Trophoblast cell (in vitro differentiated cells and primary cell): ENCODE results near the gene CAMP.

ENCODE experiments used
- DNase-seq, 2 donors: peaks; one replicate each; pipeline ENCODE4 v3.0.0-alpha.2; 2016
- H2AFZ ChIP-seq: 2 replicates; pipeline ENCODE4 v1.6.1; 2013; ENCODE audit warnings: low read length, moderate library complexity, mild to moderate bottlenecking; ENCODE audit not compliant: insufficient read depth, poor library complexity
- H2AK5ac ChIP-seq: 2 replicates; pipeline ENCODE4 v1.6.1; 2013; ENCODE audit warnings: mild to moderate bottlenecking, low read length
- H2BK120ac ChIP-seq: 2 replicates; pipeline ENCODE4 v1.6.1; 2013; ENCODE audit warnings: low read length, mild to moderate bottlenecking, moderate library complexity; ENCODE audit not compliant: insufficient read depth, poor library complexity
- H2BK12ac ChIP-seq: 2 replicates; pipeline ENCODE4 v1.6.1; 2013; ENCODE audit warnings: mild to moderate bottlenecking, low read length, moderate library complexity
- H2BK5ac ChIP-seq: 2 replicates; pipeline ENCODE4 v1.6.1; 2013; ENCODE audit warnings: low read length, low read depth, moderate library complexity, mild to moderate bottlenecking; ENCODE audit not compliant: poor library complexity
- H3K14ac ChIP-seq: 2 replicates; pipeline ENCODE4 v1.6.1; 2013; ENCODE audit warnings: mild to moderate bottlenecking, low read length
- H3K18ac ChIP-seq: 2 replicates; pipeline ENCODE4 v1.6.1; 2013; ENCODE audit warnings: mild to moderate bottlenecking, low read length
- H3K23ac ChIP-seq: 2 replicates; pipeline ENCODE4 v1.6.1; 2013; ENCODE audit warnings: low read length
- H3K27ac ChIP-seq: 2 replicates; pipeline ENCODE4 v1.5.1; 2013; ENCODE audit warnings: low read depth, mild to moderate bottlenecking, inconsistent platforms, low read length, moderate library complexity
- H3K27me3 ChIP-seq: 2 replicates; pipeline ENCODE4 v1.6.1; 2013; ENCODE audit warnings: inconsistent platforms, mild to moderate bottlenecking, low read length, moderate library complexity; ENCODE audit not compliant: insufficient read depth
- H3K36me3 ChIP-seq, 2 experiments: 1 replicate in 1 of 2; 2 replicates in 1 of 2; pipeline ENCODE4 v1.6.1; 2013; ENCODE audit warnings: low read length in 2 of 2, mild to moderate bottlenecking in 2 of 2, moderate library complexity in 1 of 2; ENCODE audit not compliant: insufficient read depth in 2 of 2, control insufficient read depth in 1 of 2
- H3K4ac ChIP-seq: 2 replicates; pipeline ENCODE4 v1.6.1; 2013; ENCODE audit warnings: low read depth, mild to moderate bottlenecking, low read length, moderate library complexity
- H3K4me1 ChIP-seq, 2 experiments: 1 replicate in 1 of 2; 2 replicates in 1 of 2; pipeline ENCODE4 v1.6.1; 2013; ENCODE audit warnings: low read length in 2 of 2, mild to moderate bottlenecking in 2 of 2, moderate library complexity in 1 of 2; ENCODE audit not compliant: insufficient read depth in 2 of 2, control insufficient read depth in 1 of 2
- H3K4me2 ChIP-seq: 2 replicates; pipeline ENCODE4 v1.6.1; 2013; ENCODE audit warnings: inconsistent platforms, mild to moderate bottlenecking, low read length, moderate library complexity
- H3K4me3 ChIP-seq: 2 replicates; pipeline ENCODE4 v1.5.1; 2013; ENCODE audit warnings: mild to moderate bottlenecking, low read depth, low read length, inconsistent platforms
- H3K79me1 ChIP-seq: one replicate; pipeline ENCODE4 v1.6.1; 2013; ENCODE audit warnings: low read length
- H3K79me2 ChIP-seq: 2 replicates; pipeline ENCODE4 v1.6.1; 2013; ENCODE audit warnings: low read length, mild to moderate bottlenecking; ENCODE audit not compliant: control insufficient read depth, insufficient read depth, poor library complexity
- H3K9ac ChIP-seq: 2 replicates; pipeline ENCODE4 v1.6.1; 2013; ENCODE audit warnings: mild to moderate bottlenecking, low read length
- H3K9me3 ChIP-seq: 2 replicates; pipeline ENCODE4 v1.6.1; 2013; ENCODE audit warnings: low read depth, mild to moderate bottlenecking, control low read depth, inconsistent platforms, low read length; ENCODE audit not compliant: insufficient read depth
- H4K12ac ChIP-seq: 2 replicates; pipeline ENCODE4 v1.6.1; 2013; ENCODE audit warnings: low read depth, mild to moderate bottlenecking, low read length, moderate library complexity
- H4K8ac ChIP-seq: 2 replicates; pipeline ENCODE4 v1.6.1; 2013; ENCODE audit warnings: low read depth, mild to moderate bottlenecking, low read length, moderate library complexity
- H4K91ac ChIP-seq: one replicate; pipeline ENCODE4 v1.6.1; 2013; ENCODE audit warnings: low read depth, mild to moderate bottlenecking, low read length, moderate library complexity
- WGBS: extraction: QIAGEN DNeasy Blood & Tissue Kit; methylation state at CpG from one replicate; pipeline ENCODE4 v1.1.7; 2013; ENCODE audit warnings: missing lambda C conversion rate; ENCODE audit not compliant: insufficient read length, insufficient coverage; ENCODE audit errors: extremely low coverage; 5-methylcytosine and 5-hydroxymethylcytosine counted together

The CAMP gene

GRCh38 chr3:48194446-48195071, 28.7 kb upstream of the CAMP start:
- Histone ChIP-seq H3K4me1 (no peaks in the 10 kb centered on the region), H4K12ac (no peak overlapping the region), H4K91ac (no peak overlapping the region), H3K23ac (no peak overlapping the region), H3K79me2 (no peaks in the 10 kb centered on the region), H2BK120ac (no peak overlapping the region), H3K4me2 (no peak overlapping the region), H4K8ac (no peak overlapping the region), H2BK12ac (no peak overlapping the region), H3K14ac (no peak overlapping the region), H2AFZ (no peak overlapping the region), H3K9me3 (peaks cover 2% of the 10 kb centered on the region), H2AK5ac (no peak overlapping the region), H3K4ac (no peak overlapping the region), H3K27me3 (no peaks in the 10 kb centered on the region), H3K27ac (no peak overlapping the region), H3K36me3 (no peaks in the 10 kb centered on the region), H3K18ac (no peak overlapping the region), H2BK5ac (no peak overlapping the region), H3K4me3 (no peak overlapping the region), H3K79me1 (no peaks in the 10 kb centered on the region), H3K9ac (no peak overlapping the region)
- no CpG with 5 or more reads among the region's 9 CpGs for WGBS
- DNase-seq = peak; percentile 53 to 83

DNA sequence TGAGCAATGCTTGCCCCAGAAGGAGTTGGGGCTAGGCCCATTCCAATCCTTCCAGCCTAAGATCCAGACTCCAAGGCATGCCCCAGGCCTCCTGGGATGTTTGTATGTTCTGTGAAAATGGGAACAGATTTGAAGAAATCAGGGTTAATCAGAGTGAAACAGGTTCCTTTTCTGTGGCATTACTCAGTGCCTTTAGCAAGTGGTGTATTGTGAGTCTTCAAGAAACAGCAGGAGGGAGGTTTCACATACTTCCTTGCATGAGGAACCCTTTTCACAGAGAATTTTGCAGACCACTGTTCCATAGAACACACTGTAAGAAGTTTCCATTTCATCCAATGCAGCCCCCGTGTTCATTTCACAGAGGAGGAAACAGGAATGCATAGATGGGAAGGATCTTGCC, 26.7 kb upstream of the CAMP start:
- H2AK5ac ChIP-seq = no peak overlapping the region
- no peak overlapping the region for H4K12ac ChIP-seq
- no peaks in the 10 kb centered on the region for H3K4me1 ChIP-seq
- no peak overlapping the region for H3K23ac ChIP-seq
- no peak overlapping the region for H2BK12ac ChIP-seq
- no peak overlapping the region for H2BK120ac ChIP-seq
- H3K27me3 ChIP-seq = no peaks in the 10 kb centered on the region
- no peaks in the 10 kb centered on the region for H3K36me3 ChIP-seq
- H3K9me3 ChIP-seq = no peaks in the 10 kb centered on the region
- H4K91ac ChIP-seq = no peak overlapping the region
- H3K79me1 ChIP-seq = no peaks in the 10 kb centered on the region
- WGBS = no CpG with 5 or more reads among the region's 1 CpG
- H3K9ac ChIP-seq = no peak overlapping the region
- no peak overlapping the region for H3K14ac ChIP-seq
- H3K4me3 ChIP-seq = no peak overlapping the region
- no peak overlapping the region for H3K18ac ChIP-seq
- H3K4ac ChIP-seq = no peak overlapping the region
- H2BK5ac ChIP-seq = no peak overlapping the region
- H3K79me2 ChIP-seq = no peaks in the 10 kb centered on the region
- no peak for DNase-seq
- no peak overlapping the region for H4K8ac ChIP-seq
- H3K4me2 ChIP-seq = no peak overlapping the region
- no peak overlapping the region for H2AFZ ChIP-seq
- H3K27ac ChIP-seq = no peak overlapping the region

- no peaks in the 10 kb centered on the region for H3K4me1 ChIP-seq
- no peak overlapping the region for H2AK5ac ChIP-seq
- H4K12ac ChIP-seq = no peak overlapping the region
- DNase-seq = no peak
- no peak overlapping the region for H2BK12ac ChIP-seq
- H3K4ac ChIP-seq = no peak overlapping the region
- no peak overlapping the region for H4K8ac ChIP-seq
- no peak overlapping the region for H3K27ac ChIP-seq
- H2AFZ ChIP-seq = no peak overlapping the region
- H3K4me2 ChIP-seq = no peak overlapping the region
- no peaks in the 10 kb centered on the region for H3K36me3 ChIP-seq
- no peak overlapping the region for H3K4me3 ChIP-seq
- H3K18ac ChIP-seq = no peak overlapping the region
- no peak overlapping the region for H4K91ac ChIP-seq
- H3K27me3 ChIP-seq = no peaks in the 10 kb centered on the region
- H3K79me2 ChIP-seq = no peaks in the 10 kb centered on the region
- no peaks in the 10 kb centered on the region for H3K9me3 ChIP-seq
- no peak overlapping the region for H2BK120ac ChIP-seq
- H2BK5ac ChIP-seq = no peak overlapping the region
- H3K79me1 ChIP-seq = no peaks in the 10 kb centered on the region
- no peak overlapping the region for H3K9ac ChIP-seq
- H3K23ac ChIP-seq = no peak overlapping the region
- H3K14ac ChIP-seq = no peak overlapping the region
Observed at GRCh38 chr3:48199117-48199516, 24.2 kb upstream of the CAMP start.

- DNase-seq = no peak
- Histone ChIP-seq H3K79me1 (no peaks in the 10 kb centered on the region), H2BK5ac (no peak overlapping the region), H3K36me3 (no peaks in the 10 kb centered on the region), H3K18ac (no peak overlapping the region), H4K91ac (no peak overlapping the region), H3K4ac (no peak overlapping the region), H3K9me3 (no peaks in the 10 kb centered on the region), H2BK120ac (no peak overlapping the region), H4K8ac (no peak overlapping the region), H3K27ac (no peak overlapping the region), H3K23ac (no peak overlapping the region), H3K79me2 (no peaks in the 10 kb centered on the region), H3K4me3 (no peak overlapping the region), H3K9ac (no peak overlapping the region), H4K12ac (no peak overlapping the region), H2AFZ (no peak overlapping the region), H2BK12ac (no peak overlapping the region), H3K27me3 (no peaks in the 10 kb centered on the region), H2AK5ac (no peak overlapping the region), H3K4me1 (no peaks in the 10 kb centered on the region), H3K4me2 (no peak overlapping the region), H3K14ac (no peak overlapping the region)
- no CpG with 5 or more reads among the region's 6 CpGs for WGBS
Observed at GRCh38 chr3:48202632-48203031, 20.7 kb upstream of the CAMP start.
